Rectal smooth muscle tissue (tissue), 1 donor: ENCODE data around the gene TMOD2.
"Not testable (repeated sequence)": the region's sequence is repeated elsewhere in the genome, so short reads cannot be mapped to it uniquely, and the experiment has no call there.

Source experiments
- H3K27ac ChIP-seq: one replicate; pipeline ENCODE4 v1.7.0; 2013; ENCODE audit warnings: low read depth, low read length, inconsistent platforms
- H3K27me3 ChIP-seq: one replicate; pipeline ENCODE4 v1.7.0; 2013; ENCODE audit warnings: low read length; ENCODE audit not compliant: control insufficient read depth, insufficient read depth
- H3K36me3 ChIP-seq: one replicate; pipeline ENCODE4 v1.7.0; 2013; ENCODE audit warnings: low read length; ENCODE audit not compliant: control insufficient read depth, insufficient read depth
- H3K4me1 ChIP-seq: one replicate; pipeline ENCODE4 v1.7.0; 2013; ENCODE audit warnings: low read length; ENCODE audit not compliant: control insufficient read depth, insufficient read depth
- H3K4me3 ChIP-seq: one replicate; pipeline ENCODE4 v1.7.0; 2013; ENCODE audit warnings: low read length
- H3K9ac ChIP-seq: one replicate; pipeline ENCODE4 v1.7.0; 2013; ENCODE audit warnings: low read length

TMOD2 gene

DNA sequence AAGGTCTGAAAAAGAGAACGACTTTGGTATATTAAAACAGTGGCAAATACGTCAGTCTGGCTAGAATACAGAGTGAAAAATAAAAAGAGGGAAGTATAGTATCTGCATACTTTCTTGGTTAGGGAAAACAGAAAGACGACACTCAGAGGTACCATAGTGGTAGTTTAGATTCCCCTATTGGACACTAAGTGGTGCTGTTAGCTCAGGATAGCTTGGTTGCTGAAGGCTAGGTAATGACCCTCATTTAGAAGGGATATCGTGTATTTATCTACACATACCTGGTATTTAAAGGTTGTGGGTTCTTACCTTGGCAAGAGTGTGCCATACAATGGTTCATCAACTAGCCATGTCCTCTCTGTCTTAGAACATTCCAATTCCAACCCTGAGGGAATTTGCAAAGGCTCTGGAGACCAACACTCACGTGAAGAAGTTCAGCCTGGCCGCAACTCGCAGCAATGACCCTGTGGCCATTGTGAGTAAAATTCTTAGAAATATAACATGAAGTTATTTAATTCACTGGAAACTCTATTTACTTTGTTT is 31.0 kb downstream of the TMOD2 start:
- peaks cover 4% of the 10 kb centered on the region for H3K36me3 ChIP-seq
- no peak overlapping the region for H3K27ac ChIP-seq

DNA sequence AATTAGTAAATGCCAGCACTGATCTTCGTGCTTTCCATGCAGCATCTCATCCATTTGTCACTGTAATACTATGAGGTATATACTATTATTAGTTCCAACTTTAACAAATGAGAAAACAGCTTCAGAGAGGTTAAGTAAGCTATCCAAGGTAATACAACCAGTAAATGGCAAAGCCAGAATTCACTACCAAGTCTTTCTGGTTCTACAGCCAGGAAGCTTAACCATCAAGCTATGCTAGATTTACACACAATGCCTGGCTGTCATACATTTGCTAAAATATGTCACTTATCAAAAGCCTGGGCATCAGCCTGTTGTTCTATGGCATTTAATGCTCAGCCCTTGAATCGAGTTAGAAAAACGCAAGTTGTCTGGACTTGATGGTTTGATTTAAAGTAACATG is 32.6 kb downstream of the TMOD2 start:
- H3K27me3 ChIP-seq: no peaks in the 10 kb centered on the region
- no peak overlapping the region for H3K27ac ChIP-seq
- H3K4me3 ChIP-seq: no peak overlapping the region
- no peaks in the 10 kb centered on the region for H3K4me1 ChIP-seq
- peaks cover 4% of the 10 kb centered on the region for H3K36me3 ChIP-seq
- no peak overlapping the region for H3K9ac ChIP-seq

More for the DNA sequence above, 31.0 kb downstream of the TMOD2 start:
- Histone ChIP-seq H3K4me1 (no peaks in the 10 kb centered on the region), H3K9ac (no peak overlapping the region), H3K4me3 (no peak overlapping the region), H3K27me3 (no peaks in the 10 kb centered on the region)

DNA sequence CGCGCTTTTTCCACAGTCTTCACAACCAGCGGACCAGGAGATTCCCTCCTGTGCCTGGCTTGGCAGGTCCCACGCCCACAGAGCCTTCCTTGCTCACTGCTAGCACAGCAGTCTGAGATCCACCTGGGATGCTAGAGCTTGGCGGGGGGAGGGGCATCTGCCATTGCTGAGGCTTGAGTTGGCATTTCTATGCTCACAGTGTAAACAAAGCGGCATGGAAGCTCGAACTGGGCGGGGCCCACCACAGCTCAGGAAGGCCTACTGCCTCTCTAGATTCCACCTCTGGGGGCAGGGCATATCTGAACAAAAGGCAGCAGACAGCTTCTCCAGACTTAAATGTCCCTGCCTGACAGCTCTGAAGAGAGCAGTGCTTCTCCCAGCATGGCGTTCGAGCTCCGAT is 35.7 kb downstream of the TMOD2 start:
- H3K4me1 ChIP-seq, H3K27ac ChIP-seq, H3K4me3 ChIP-seq, H3K27me3 ChIP-seq, H3K9ac ChIP-seq, H3K36me3 ChIP-seq: not testable (repeated sequence)

DNA sequence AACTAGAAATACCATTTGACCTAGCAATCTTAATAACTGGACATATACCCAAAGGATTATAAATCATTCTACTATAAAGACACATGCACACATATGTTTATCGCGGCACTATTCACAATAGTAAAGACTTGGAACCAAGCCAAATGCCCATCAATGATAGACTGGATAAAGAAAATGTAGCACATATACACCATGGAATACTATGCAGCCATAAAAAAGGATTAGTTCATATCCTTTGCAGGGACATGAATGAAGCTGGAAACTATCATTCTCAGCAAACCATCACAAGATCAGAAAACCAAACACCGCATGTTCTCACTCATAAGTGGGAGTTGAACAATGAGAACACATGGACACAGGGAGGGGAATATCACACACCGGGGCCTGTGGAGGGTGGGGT is 41.1 kb downstream of the TMOD2 start:
- not testable (repeated sequence) for H3K4me3 ChIP-seq, H3K27ac ChIP-seq, H3K27me3 ChIP-seq, H3K36me3 ChIP-seq, H3K9ac ChIP-seq, H3K4me1 ChIP-seq

DNA sequence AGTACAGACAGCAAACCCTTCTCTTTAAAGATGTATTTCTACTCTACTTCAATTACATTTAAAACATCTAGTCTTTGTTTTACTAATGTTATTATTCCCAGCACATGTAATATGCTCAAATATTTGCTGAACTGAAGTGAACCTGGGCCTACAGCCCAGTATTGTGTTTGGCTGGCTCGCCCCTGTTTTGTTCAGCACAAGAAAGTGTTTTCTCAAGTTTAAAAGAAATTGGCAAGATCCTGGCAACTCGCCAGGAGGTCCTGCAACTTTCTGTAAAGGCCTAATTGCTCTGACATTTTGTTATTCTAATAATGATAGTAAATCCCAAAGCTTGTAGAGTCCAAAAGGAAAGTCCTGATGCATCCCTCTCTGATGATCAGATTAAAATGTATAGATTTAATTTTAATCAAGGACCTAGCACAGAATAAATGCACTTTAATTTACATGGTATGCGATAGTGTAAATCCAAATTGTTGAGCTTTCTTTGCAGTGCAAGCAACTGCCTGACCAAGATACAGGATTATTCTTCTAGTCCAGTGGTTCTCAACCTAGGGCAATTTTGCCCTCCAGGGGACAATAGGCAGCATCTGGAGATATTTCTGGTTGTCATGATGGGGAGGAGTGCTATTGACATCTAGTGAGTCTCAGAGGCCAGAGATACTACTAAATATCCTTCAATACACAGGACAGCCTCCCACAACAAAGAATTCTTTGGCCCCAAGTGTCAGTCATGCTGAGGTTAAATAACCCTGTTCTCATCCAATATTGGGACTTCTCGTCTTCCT is 42.3 kb downstream of the TMOD2 start:
- H3K36me3 ChIP-seq: peaks cover 6% of the 10 kb centered on the region
- H3K27me3 ChIP-seq: no peaks in the 10 kb centered on the region
- no peaks in the 10 kb centered on the region for H3K4me1 ChIP-seq
- no peak overlapping the region for H3K27ac ChIP-seq
- no peak overlapping the region for H3K9ac ChIP-seq
- no peak overlapping the region for H3K4me3 ChIP-seq

DNA sequence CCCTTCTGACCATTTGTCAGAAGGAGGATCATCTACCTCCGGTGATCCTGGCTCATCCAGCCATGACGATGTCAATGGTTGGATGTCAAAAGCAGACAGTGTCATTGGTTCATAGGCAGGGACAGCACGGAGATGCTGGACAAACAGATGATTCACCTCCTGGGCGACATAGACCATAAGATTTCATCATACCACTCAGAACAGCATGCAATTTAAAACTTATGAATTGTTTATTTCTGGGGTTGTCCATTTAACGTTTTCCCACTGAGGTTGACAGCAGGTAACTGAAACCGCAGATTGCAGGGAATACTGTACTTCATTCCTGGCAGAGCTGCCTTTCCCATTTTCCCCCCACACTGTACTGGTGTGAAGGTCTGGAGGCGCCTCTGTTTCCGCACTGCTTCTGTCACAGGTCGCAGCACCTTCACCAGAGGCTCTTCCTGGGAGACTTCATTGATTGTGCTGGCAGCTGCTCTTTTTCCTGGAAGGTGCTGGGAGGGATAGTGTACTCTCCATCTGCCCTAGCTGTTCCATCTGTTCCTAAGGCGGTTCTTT is 45.5 kb downstream of the TMOD2 start:
- H3K9ac ChIP-seq: no peak overlapping the region
- no peaks in the 10 kb centered on the region for H3K27me3 ChIP-seq
- peaks cover 9% of the 10 kb centered on the region for H3K36me3 ChIP-seq
- no peaks in the 10 kb centered on the region for H3K4me1 ChIP-seq
- H3K4me3 ChIP-seq: no peak overlapping the region
- H3K27ac ChIP-seq: no peak overlapping the region

DNA sequence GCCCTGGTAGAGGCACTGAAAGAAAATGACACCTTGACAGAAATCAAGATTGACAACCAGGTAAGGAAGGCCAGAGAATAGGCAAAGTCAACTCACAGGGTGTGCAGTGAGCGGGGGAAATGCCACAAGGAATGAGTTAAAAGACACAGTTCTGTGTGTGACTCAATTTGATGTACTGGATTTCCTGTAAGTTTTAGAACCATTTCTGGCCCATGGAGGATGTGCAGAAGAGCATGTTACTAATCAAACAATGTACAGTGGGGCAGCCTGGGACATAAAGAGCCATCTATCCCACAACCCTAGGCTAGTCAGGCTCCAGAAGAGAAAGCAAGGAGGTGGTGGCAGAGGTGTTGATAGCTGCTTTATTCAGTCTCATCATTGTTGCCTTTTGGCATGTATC is 46.9 kb downstream of the TMOD2 start:
- Histone ChIP-seq H3K27ac (no peak overlapping the region), H3K4me3 (no peak overlapping the region), H3K9ac (no peak overlapping the region), H3K4me1 (no peaks in the 10 kb centered on the region), H3K27me3 (no peaks in the 10 kb centered on the region), H3K36me3 (peaks cover 11% of the 10 kb centered on the region)

DNA sequence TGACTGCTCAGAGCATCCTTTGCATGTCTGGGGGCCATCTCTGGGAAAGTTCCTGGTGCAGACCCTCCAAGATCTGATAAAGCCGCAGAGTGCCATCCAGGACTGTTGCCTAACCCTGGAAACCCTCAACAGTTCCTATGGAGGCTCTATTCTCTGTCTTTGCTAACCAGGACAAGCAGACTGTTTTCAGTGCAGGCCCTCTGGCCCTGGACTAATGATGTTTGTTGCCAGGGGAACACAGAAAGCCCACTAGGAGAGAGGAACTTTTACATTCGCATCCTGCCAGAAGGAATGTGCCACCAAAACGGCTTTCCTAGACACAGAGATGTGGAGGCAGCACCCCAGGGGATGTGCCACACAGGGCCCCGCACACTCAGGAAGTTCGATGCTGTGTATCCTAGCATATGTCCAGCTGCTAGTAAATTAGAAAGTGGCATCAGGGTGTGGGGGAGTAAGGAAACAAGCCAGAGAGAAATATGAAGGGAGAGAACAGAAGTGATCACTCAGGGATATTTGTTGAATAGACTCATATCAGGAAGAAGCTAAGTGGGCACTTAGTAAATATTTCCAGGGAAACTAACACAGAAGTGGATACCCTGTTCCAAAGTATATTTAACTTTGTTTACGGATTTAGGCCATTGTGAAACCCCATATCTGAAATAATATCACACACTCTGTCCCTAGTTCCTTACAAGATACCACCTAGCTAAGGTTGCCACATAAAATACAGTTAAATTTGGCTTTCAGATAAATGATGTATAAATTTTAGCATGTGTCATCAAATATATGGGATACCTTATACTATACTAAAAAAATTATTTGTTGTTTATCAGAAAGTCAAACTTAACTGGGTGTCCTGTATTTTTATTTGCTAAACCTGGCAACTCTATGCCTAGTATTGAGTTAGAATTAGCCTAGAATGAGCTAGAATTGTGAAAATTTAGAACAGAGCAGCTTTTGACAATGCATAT is 48.2 kb downstream of the TMOD2 start:
- H3K36me3 ChIP-seq: peaks cover 11% of the 10 kb centered on the region
- H3K27ac ChIP-seq: no peak overlapping the region
- no peak overlapping the region for H3K4me3 ChIP-seq
- no peaks in the 10 kb centered on the region for H3K27me3 ChIP-seq
- H3K9ac ChIP-seq: no peak overlapping the region
- no peaks in the 10 kb centered on the region for H3K4me1 ChIP-seq

DNA sequence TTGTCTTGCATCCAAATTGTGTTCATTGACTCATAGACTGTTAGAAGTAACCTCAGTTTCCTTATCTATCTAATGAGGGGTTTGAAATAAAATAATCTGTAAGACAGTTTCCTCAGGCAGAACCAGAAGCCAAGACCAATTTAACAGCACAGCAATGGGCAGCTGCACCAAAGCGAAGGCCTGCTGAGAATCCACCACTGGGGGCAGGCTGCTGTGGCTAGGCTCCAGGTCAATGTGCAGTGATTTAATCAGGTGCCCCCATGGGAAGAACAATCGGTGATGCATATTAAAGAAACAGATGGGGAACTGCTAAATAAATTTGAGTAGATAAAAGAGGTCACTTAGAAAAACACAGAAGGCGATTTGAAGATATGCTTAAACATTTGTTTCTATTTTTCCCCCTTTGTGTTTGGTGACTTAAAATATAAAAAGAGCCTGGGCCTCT is 50.0 kb downstream of the TMOD2 start:
- H3K4me3 ChIP-seq: no peak overlapping the region
- H3K36me3 ChIP-seq: peaks cover 15% of the 10 kb centered on the region
- H3K27ac ChIP-seq: no peak overlapping the region
- H3K4me1 ChIP-seq: no peaks in the 10 kb centered on the region
- H3K27me3 ChIP-seq: no peaks in the 10 kb centered on the region
- no peak overlapping the region for H3K9ac ChIP-seq

DNA sequence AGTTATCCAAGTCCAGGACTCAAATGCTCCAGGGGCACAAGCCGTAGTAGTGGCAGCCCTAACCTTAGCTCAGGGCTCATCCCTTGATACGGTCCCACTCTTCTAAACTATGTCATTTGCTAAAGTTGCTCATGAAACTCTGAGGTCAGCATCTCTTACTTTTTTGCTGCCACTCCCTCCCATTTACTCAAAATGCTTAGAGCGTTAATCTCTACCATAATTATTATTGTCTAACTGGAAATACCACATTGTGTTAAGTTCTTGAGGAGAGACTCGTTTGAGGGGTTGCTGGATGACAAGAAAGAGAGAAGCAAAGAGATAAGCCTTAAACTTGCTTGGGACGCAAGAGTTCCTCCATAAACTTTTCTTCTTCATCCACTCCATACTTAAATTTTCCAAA is 51.2 kb downstream of the TMOD2 start:
- no peaks in the 10 kb centered on the region for H3K4me1 ChIP-seq
- no peaks in the 10 kb centered on the region for H3K27me3 ChIP-seq
- peaks cover 19% of the 10 kb centered on the region for H3K36me3 ChIP-seq
- H3K9ac ChIP-seq: no peak overlapping the region
- no peak overlapping the region for H3K27ac ChIP-seq
- H3K4me3 ChIP-seq: no peak overlapping the region

DNA sequence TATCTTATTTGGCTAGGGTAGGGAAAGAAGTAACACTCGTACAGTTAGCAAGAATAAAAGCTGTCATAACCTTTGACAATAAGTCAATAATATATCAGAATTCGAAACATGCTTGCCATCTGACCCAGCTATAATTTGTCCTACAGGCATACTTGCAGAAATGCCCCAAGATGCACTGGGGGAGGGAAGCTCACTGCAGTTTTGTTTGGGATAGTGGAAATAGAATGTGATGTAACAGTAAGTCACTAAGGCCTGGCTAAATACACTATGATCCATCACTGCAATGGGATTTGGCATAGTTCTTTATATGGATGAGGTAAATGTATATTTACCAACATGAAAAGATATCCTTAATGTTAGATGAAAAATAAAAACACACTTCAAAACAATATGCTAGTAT is 52.6 kb downstream of the TMOD2 start:
- peaks cover 10% of the 10 kb centered on the region for H3K36me3 ChIP-seq
- no peaks in the 10 kb centered on the region for H3K27me3 ChIP-seq
- H3K4me1 ChIP-seq: no peaks in the 10 kb centered on the region
- H3K9ac ChIP-seq: peak overlapping the region; percentile 21
- no peak overlapping the region for H3K4me3 ChIP-seq
- H3K27ac ChIP-seq: no peak overlapping the region

DNA sequence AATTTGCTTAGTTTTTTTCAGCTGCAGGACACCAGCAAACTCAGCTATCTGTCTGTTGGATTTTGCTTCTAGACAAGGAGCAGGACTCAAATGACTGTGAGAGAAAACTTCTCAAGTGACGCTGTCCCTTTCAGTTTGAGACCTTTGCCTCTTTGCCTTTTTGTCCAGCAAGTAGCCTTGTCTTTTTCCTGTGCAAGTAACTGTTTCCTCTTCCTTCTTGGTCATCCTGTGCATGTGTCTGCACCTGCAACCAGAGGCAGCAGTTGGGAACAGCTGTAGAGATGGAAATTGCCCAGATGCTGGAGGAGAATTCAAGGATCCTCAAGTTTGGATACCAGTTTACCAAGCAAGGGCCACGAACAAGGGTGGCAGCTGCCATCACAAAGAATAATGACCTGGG is 54.7 kb downstream of the TMOD2 start:
- Histone ChIP-seq H3K4me1 (no peaks in the 10 kb centered on the region), H3K27ac (no peak overlapping the region), H3K4me3 (no peak overlapping the region), H3K9ac (no peak overlapping the region), H3K27me3 (no peaks in the 10 kb centered on the region), H3K36me3 (peaks cover 14% of the 10 kb centered on the region)
